GM18951 (cell line): ENCODE data around the gene ADO.
A peak's percentile ranks its signal among the peaks of the same experiment; 100 is the strongest.

ENCODE experiments used
- POLR2A ChIP-seq: IDR thresholded peaks from 4 replicates; pipeline ENCODE4 v1.6.1; 2011; ENCODE audit warnings: mild to moderate bottlenecking; ENCODE audit not compliant: insufficient read length, insufficient read depth; ENCODE audit errors: extremely low read depth
- in situ Hi-C: fragments of 300-500 bp; cut with MboI; formaldehyde crosslinking; loops from one replicate; pipeline ENCODE4 v1.12.0; 2022; ENCODE audit warnings: low sequenced_read_pairs, mixed read lengths, inconsistent platforms; ENCODE audit not compliant: unreplicated experiment

ADO gene

GRCh38 chr10:62817121-62817765 is 12.7 kb downstream of the ADO start:
- TF ChIP-seq POLR2A, result peak; percentile 33

GRCh38 chr10:62817766-62818425 is 13.4 kb downstream of the ADO start:
- in situ Hi-C loops, result loop anchor here (10.0 kb wide), 1 partner anchor 203 kb away; no protein-coding TSS in a partner anchor
- no peak for TF ChIP-seq POLR2A

More at GRCh38 chr10:62817121-62817765, 12.7 kb downstream of the ADO start:
- in situ Hi-C loops, result loop anchor here (10.0 kb wide), 1 partner anchor 202 kb away; no protein-coding TSS in a partner anchor

GRCh38 chr10:62818426-62819011 is 14.0 kb downstream of the ADO start:
- in situ Hi-C loops, result loop anchor here (10.0 kb wide), 1 partner anchor 204 kb away; no protein-coding TSS in a partner anchor

GRCh38 chr10:62819141-62819920 is 14.8 kb downstream of the ADO start:
- in situ Hi-C loops, result loop anchor here (10.0 kb wide), 1 partner anchor 205 kb away; no protein-coding TSS in a partner anchor
- no peak for TF ChIP-seq POLR2A

More at GRCh38 chr10:62818426-62819011, 14.0 kb downstream of the ADO start:
- no peak for TF ChIP-seq POLR2A

- no peak for TF ChIP-seq POLR2A
- in situ Hi-C loops, result no loop called here
Measured at GRCh38 chr10:62820586-62820985, 16.1 kb downstream of the ADO start.

GRCh38 chr10:62826273-62826672 is 21.8 kb downstream of the ADO start:
- no peak for TF ChIP-seq POLR2A
- in situ Hi-C loops, result no loop called here

GRCh38 chr10:62829622-62830021 is 25.1 kb downstream of the ADO start:
- in situ Hi-C loops, result no loop called here
- no peak for TF ChIP-seq POLR2A

- no peak for TF ChIP-seq POLR2A
- in situ Hi-C loops, result no loop called here
Measured at GRCh38 chr10:62830679-62831078, 26.2 kb downstream of the ADO start.

GRCh38 chr10:62831346-62831745 is 26.8 kb downstream of the ADO start:
- TF ChIP-seq POLR2A, result no peak
- in situ Hi-C loops, result no loop called here

- in situ Hi-C loops, result no loop called here
- TF ChIP-seq POLR2A, result no peak
Measured at GRCh38 chr10:62839590-62839989, 35.1 kb downstream of the ADO start.

- TF ChIP-seq POLR2A, result no peak
- in situ Hi-C loops, result no loop called here
Measured at GRCh38 chr10:62842983-62843382, 38.5 kb downstream of the ADO start.

GRCh38 chr10:62843600-62843999 is 39.1 kb downstream of the ADO start:
- no peak for TF ChIP-seq POLR2A
- in situ Hi-C loops, result no loop called here
